ENCODE results near the gene BEAN1. TPM values are rescaled to one million over a fixed set of nuclear protein-coding genes. Genes with fewer than 3 reads are reported as not detected.

BEAN1 gene
- total and polyA plus RNA-seq, 12 donors, result 0.11 to 0.54 (median 0.18) TPM; not detected in 2

GRCh38 chr16:66388350-66389139 is 38.5 kb upstream of the BEAN1 start:
- no peak overlapping the region for H3K27ac ChIP-seq
- intact Hi-C loops (cut with DNase I), result no loop called here
- no peaks in the 10 kb centered on the region for H3K27me3 ChIP-seq
- H3K4me1 ChIP-seq (replicated peaks in 1 of 2), result no peaks in the 10 kb centered on the region
- 83 to 92% (median 90%) methylated on average over 6 of the region's 6 CpGs for WGBS, 4 donors
- H3K36me3 ChIP-seq (replicated peaks in 1 of 2), result no peaks in the 10 kb centered on the region
- peak in 1 of 7 donors; percentile 3 for DNase-seq
- H3K4me3 ChIP-seq, result no peak overlapping the region
- TF ChIP-seq CTCF (IDR thresholded peaks at IDR 0.05) (no peak), POLR2A (IDR thresholded peaks at IDR 0.05) (no peak)
- H3K9me3 ChIP-seq (replicated peaks in 1 of 3), result no peaks in the 10 kb centered on the region

GRCh38 chr16:66389256-66390176 is 37.6 kb upstream of the BEAN1 start:
- H3K9me3 ChIP-seq (replicated peaks in 1 of 3), result no peaks in the 10 kb centered on the region
- TF ChIP-seq POLR2A (IDR thresholded peaks at IDR 0.05) (no peak), CTCF (IDR thresholded peaks at IDR 0.05) (no peak)
- peak in 1 of 7 donors; percentile 29 for DNase-seq
- WGBS, 4 donors, result 89 to 94% (median 92%) methylated on average over 8 to 13 of the region's 13 CpGs
- intact Hi-C loops (cut with DNase I), result no loop called here
- no peaks in the 10 kb centered on the region for H3K27me3 ChIP-seq
- H3K4me1 ChIP-seq (replicated peaks in 1 of 2), result no peaks in the 10 kb centered on the region
- no peak overlapping the region for H3K4me3 ChIP-seq
- H3K27ac ChIP-seq, result no peak overlapping the region
- H3K36me3 ChIP-seq (replicated peaks in 1 of 2), result no peaks in the 10 kb centered on the region

GRCh38 chr16:66390346-66391108 is 36.6 kb upstream of the BEAN1 start:
- H3K9me3 ChIP-seq (replicated peaks in 1 of 3), result no peaks in the 10 kb centered on the region
- intact Hi-C loops (cut with DNase I), result no loop called here
- 83 to 90% (median 86%) methylated on average over 14 of the region's 14 CpGs for WGBS, 4 donors
- H3K36me3 ChIP-seq (replicated peaks in 1 of 2), result no peaks in the 10 kb centered on the region
- peak in 1 of 7 donors; percentile 35 for DNase-seq
- H3K27me3 ChIP-seq, result no peaks in the 10 kb centered on the region
- no peak for TF ChIP-seq POLR2A (IDR thresholded peaks at IDR 0.05)
- TF ChIP-seq CTCF (IDR thresholded peaks at IDR 0.05), result no peak
- H3K27ac ChIP-seq, result no peak overlapping the region
- no peak overlapping the region for H3K4me3 ChIP-seq
- no peaks in the 10 kb centered on the region for H3K4me1 ChIP-seq (replicated peaks in 1 of 2)

Data from adrenal gland (tissue), 12 donors.